ENCODE data around the gene CBX1. TPM values are rescaled to one million over a fixed set of nuclear protein-coding genes. Genes with fewer than 3 reads are reported as not detected.
A peak's percentile ranks its signal among the peaks of the same experiment; 100 is the strongest.

The CBX1 gene
- total and polyA plus RNA-seq, 5 donors from 2014 or later, result 13.9 to 22.7 (median 16.2) TPM

DNA sequence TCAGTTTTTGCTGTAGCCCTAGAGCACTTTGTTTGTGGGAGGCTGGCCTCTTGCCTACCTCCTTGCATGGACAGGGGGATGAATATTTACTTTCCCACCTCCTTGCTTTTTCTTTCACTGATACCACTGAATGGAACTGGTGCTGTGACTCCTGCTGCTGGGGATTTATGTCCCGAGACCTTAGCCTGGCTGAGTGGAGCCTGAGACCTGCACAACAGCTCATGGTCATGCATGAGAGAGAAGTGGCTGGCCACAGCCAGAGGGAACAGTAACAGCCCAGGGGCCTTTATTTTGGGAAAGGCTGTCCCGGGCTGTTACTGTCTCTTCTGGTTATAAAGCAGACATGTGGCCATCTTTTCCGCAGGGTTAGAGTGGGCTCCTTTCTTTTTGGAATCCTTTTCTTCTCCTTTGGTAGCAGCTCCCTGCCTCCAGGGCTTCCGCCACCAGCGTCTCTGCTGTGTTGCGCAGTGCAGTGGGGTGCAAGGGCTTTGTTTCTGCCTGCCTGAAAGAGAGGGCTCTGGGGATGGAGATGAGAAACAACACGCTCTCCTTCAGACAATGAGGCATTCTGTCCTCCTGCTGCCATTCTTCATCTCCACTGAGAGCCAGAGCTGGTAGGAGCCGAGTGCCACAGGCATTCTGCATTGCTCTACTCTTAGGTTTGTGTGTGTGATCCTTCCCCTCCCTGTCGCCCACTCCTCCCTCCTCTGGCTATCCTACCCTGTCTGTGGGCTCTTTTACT, 20.8 kb upstream of the CBX1 start:
- ATAC-seq (ENCODE audit: low read depth in 2 of 2) (no peak), DNase-seq (no peak)
- no peaks in the 10 kb centered on the region for H3K4me1 ChIP-seq (ENCODE audit: control insufficient read depth, insufficient read depth, low read length, poor library complexity, severe bottlenecking)
- peaks cover 0 to 5% (median 2%) of the 10 kb centered on the region in 4 donors for H3K4me1 Mint-ChIP-seq
- no peaks in the 10 kb centered on the region for H3K9me3 Mint-ChIP-seq
- H3K36me3 ChIP-seq (ENCODE audit: control insufficient read depth, insufficient read depth, low read length), result peaks cover 34% of the 10 kb centered on the region
- H3K4me3 ChIP-seq (ENCODE audit: low read depth, low read length), result no peak overlapping the region
- H3K9me3 ChIP-seq (ENCODE audit: control insufficient read depth in 2 of 2, low read length in 2 of 2), result no peaks in the 10 kb centered on the region
- H3K27ac ChIP-seq (ENCODE audit: insufficient read depth, low read length, poor library complexity, severe bottlenecking), result no peak overlapping the region
- no peaks in the 10 kb centered on the region for H3K27me3 Mint-ChIP-seq
- peaks cover 23% of the 10 kb centered on the region for H3K36me3 Mint-ChIP-seq
- H3K27me3 ChIP-seq (ENCODE audit: control insufficient read depth, insufficient read depth, low read length), result no peaks in the 10 kb centered on the region
- no peak overlapping the region for H3K4me3 Mint-ChIP-seq
- H3K27ac Mint-ChIP-seq, result peak overlapping the region in 1 of 3 donors; percentile 71

DNA sequence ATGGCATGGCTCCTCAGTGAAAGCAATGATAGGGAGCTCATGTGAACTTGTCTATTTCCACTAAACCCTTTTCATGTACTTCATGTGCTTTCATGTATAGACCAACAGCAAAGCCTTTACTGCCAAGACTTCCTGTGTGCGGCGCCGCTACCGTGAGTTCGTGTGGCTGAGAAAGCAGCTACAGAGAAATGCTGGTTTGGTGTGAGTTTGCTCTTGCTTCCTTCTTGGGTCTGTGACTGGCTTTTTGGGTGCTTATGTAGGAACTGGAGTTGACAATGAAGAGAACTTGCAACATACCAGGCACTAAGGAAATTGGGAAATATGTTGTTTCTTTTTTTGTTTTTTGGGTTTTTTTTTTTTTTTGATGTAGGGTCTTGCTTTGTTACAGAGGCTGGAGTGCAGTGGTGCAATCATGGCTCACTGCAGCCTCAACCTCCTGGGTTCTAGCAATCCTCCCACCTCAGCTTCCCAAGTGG, 12.0 kb upstream of the CBX1 start:
- peak overlapping the region; percentile 26 for H3K4me3 ChIP-seq (ENCODE audit: low read depth, low read length)
- no peaks in the 10 kb centered on the region for H3K36me3 Mint-ChIP-seq

DNA sequence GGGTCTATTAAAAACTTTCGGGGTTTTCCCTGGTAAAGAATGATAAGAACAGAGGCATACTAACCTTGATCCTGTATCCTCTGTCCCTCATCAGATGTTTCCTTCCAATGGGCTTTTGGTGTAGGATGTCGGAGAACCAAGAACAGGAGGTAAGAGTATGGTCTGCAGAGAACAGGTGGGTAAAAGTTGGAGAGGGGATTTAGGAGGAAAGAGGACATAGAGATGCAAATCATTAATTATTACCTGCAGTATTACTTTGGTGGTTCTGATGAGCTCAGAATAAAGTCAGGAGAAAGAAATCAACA, 10.6 kb upstream of the CBX1 start:
- Histone ChIP-seq H3K9me3 (ENCODE audit: control insufficient read depth in 2 of 2, low read length in 2 of 2) (no peaks in the 10 kb centered on the region), H3K36me3 (ENCODE audit: control insufficient read depth, insufficient read depth, low read length) (peaks cover 4% of the 10 kb centered on the region), H3K4me1 (ENCODE audit: control insufficient read depth, insufficient read depth, low read length, poor library complexity, severe bottlenecking) (peaks cover 37% of the 10 kb centered on the region), H3K27me3 (ENCODE audit: control insufficient read depth, insufficient read depth, low read length) (no peaks in the 10 kb centered on the region), H3K4me3 (ENCODE audit: low read depth, low read length) (no peak overlapping the region), H3K27ac (ENCODE audit: insufficient read depth, low read length, poor library complexity, severe bottlenecking) (peak overlapping the region; percentile 64)
- peaks cover 6% of the 10 kb centered on the region for H3K27me3 Mint-ChIP-seq
- DNase-seq (no peak), ATAC-seq (ENCODE audit: low read depth in 2 of 2) (no peak)
- H3K4me1 Mint-ChIP-seq, result peaks cover 29 to 58% (median 47%) of the 10 kb centered on the region in 4 donors
- peak overlapping the region; percentile 42 to 89 (median 76) for H3K27ac Mint-ChIP-seq
- H3K9me3 Mint-ChIP-seq, result no peaks in the 10 kb centered on the region
- peak overlapping the region in 2 of 4 donors; percentile 55 to 91 for H3K4me3 Mint-ChIP-seq
- H3K36me3 Mint-ChIP-seq, result no peaks in the 10 kb centered on the region

More for the DNA sequence above, 12.0 kb upstream of the CBX1 start:
- H3K27me3 ChIP-seq (ENCODE audit: control insufficient read depth, insufficient read depth, low read length), result no peaks in the 10 kb centered on the region
- DNase-seq, result peak; percentile 11 to 87 (median 66)
- peak overlapping the region; percentile 80 to 89 (median 83) for H3K27ac Mint-ChIP-seq
- H3K9me3 Mint-ChIP-seq, result no peaks in the 10 kb centered on the region
- ATAC-seq (ENCODE audit: low read depth in 2 of 2), result peak; percentile 90 to 93
- peaks cover 23 to 45% (median 39%) of the 10 kb centered on the region in 4 donors for H3K4me1 Mint-ChIP-seq
- peaks cover 30% of the 10 kb centered on the region for H3K4me1 ChIP-seq (ENCODE audit: control insufficient read depth, insufficient read depth, low read length, poor library complexity, severe bottlenecking)
- no peaks in the 10 kb centered on the region for H3K27me3 Mint-ChIP-seq
- peaks cover 11% of the 10 kb centered on the region for H3K36me3 ChIP-seq (ENCODE audit: control insufficient read depth, insufficient read depth, low read length)
- no peaks in the 10 kb centered on the region for H3K9me3 ChIP-seq (ENCODE audit: control insufficient read depth in 2 of 2, low read length in 2 of 2)
- H3K4me3 Mint-ChIP-seq, result peak overlapping the region; percentile 62 to 86 (median 72)
- H3K27ac ChIP-seq (ENCODE audit: insufficient read depth, low read length, poor library complexity, severe bottlenecking), result peak overlapping the region; percentile 64

DNA sequence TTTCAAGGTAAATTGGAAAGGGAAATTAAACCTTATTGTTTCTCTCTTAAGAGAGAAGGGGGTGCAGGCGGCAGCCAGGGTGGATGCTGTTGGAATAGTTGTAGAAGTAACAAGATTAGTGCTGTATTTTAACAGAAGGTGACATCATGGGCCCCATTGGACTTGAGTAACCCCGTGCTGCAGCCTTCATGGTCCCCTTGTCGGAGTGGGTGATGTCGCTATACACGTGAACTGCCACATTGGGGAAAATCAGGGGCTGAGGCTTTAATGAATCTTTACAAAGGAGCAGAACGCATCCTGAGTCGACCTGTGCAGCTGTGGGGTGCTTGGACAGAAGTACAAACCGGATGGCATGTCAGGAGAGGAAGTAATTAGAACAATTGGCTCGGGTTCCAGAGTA, 9.5 kb upstream of the CBX1 start:
- Mint-ChIP-seq H3K36me3 (no peaks in the 10 kb centered on the region), H3K4me1 (peaks cover 29 to 61% (median 50%) of the 10 kb centered on the region in 4 donors), H3K4me3 (peak overlapping the region in 3 of 4 donors; percentile 20 to 98 (median 62))

DNA sequence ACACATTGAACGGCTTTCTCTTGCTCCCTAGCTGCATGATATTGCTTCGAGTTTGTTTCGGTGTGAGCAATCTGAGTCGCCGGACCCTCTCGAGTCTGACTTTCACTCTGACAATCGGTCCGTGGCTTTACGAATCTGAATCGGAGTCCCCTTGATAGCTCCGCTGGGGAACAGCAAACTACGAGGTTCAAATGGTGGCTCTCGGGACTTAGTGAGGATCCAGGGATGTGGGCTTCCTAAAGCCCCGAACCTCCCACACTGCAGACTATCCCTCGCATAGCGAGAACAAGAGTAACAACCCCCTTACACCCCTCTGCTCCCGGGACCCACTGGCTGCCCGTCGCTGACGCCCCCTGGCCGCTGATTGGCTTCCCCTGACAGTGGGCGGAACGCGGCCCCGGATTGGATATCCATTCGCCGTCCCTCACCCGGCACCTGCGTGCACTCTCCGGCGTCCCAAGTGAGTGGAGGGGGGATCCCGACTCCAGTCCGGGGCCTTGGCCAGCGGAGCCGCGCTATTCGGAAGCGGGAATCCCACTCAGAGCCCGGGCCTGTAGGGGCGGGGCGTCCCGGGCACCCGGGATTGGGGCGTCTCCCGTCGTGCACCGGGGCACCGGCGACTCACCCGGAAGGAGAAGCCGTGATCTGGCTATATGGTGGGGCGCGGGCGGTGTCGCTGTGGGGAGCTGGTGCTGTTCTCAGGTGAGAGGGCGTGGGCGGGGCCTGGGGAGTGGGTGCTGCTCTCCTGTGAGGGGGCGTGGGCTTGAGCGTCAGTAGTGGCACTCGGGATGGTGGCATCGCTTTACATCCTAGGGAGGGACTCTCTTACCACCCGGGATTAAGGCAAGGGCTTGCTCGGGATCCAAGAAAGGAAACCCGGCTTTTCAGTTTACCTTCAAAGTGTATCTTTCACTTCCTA, 6.1 kb upstream of the CBX1 start, which contains the start of gene SNX11:
TSS of gene SNX11 (plus strand) at position 630 of the 919 bp plus-strand sequence. CDS start 4,278 bp downstream, outside the sequence.
- H3K36me3 Mint-ChIP-seq, result no peaks in the 10 kb centered on the region
- H3K4me3 Mint-ChIP-seq, result peak within 1 kb of the TSS; percentile 93 to 99 (median 98)
- H3K27ac ChIP-seq (ENCODE audit: insufficient read depth, low read length, poor library complexity, severe bottlenecking), result peak within 1 kb of the TSS; percentile 89
- no peaks in the 10 kb centered on the region for H3K36me3 ChIP-seq (ENCODE audit: control insufficient read depth, insufficient read depth, low read length)
- no peaks in the 10 kb centered on the region for H3K9me3 ChIP-seq (ENCODE audit: control insufficient read depth in 2 of 2, low read length in 2 of 2)
- H3K27me3 ChIP-seq (ENCODE audit: control insufficient read depth, insufficient read depth, low read length), result no peaks in the 10 kb centered on the region
- peak within 1 kb of the TSS; percentile 98 for H3K4me3 ChIP-seq (ENCODE audit: low read depth, low read length)
- H3K9me3 Mint-ChIP-seq, result no peaks in the 10 kb centered on the region
- ATAC-seq (ENCODE audit: low read depth in 2 of 2) (peak; percentile 91 to 94), DNase-seq (peak; percentile 94 to 98 (median 95))
- H3K27me3 Mint-ChIP-seq, result peaks cover 12% of the 10 kb centered on the region
- peaks cover 29 to 68% (median 45%) of the 10 kb centered on the region in 4 donors for H3K4me1 Mint-ChIP-seq
- peak within 1 kb of the TSS; percentile 96 to 97 (median 96) for H3K27ac Mint-ChIP-seq
- H3K4me1 ChIP-seq (ENCODE audit: control insufficient read depth, insufficient read depth, low read length, poor library complexity, severe bottlenecking), result peaks cover 31% of the 10 kb centered on the region

More for the DNA sequence above, 9.5 kb upstream of the CBX1 start:
- Histone ChIP-seq H3K4me1 (ENCODE audit: control insufficient read depth, insufficient read depth, low read length, poor library complexity, severe bottlenecking) (peaks cover 43% of the 10 kb centered on the region), H3K36me3 (ENCODE audit: control insufficient read depth, insufficient read depth, low read length) (no peaks in the 10 kb centered on the region), H3K27me3 (ENCODE audit: control insufficient read depth, insufficient read depth, low read length) (no peaks in the 10 kb centered on the region), H3K4me3 (ENCODE audit: low read depth, low read length) (no peak overlapping the region), H3K9me3 (ENCODE audit: control insufficient read depth in 2 of 2, low read length in 2 of 2) (no peaks in the 10 kb centered on the region), H3K27ac (ENCODE audit: insufficient read depth, low read length, poor library complexity, severe bottlenecking) (peak overlapping the region; percentile 15)
- Mint-ChIP-seq H3K27me3 (peaks cover 6% of the 10 kb centered on the region), H3K9me3 (no peaks in the 10 kb centered on the region), H3K27ac (peak overlapping the region; percentile 73 to 89 (median 89))
- ATAC-seq (ENCODE audit: low read depth in 2 of 2), result no peak
- DNase-seq, result no peak

DNA sequence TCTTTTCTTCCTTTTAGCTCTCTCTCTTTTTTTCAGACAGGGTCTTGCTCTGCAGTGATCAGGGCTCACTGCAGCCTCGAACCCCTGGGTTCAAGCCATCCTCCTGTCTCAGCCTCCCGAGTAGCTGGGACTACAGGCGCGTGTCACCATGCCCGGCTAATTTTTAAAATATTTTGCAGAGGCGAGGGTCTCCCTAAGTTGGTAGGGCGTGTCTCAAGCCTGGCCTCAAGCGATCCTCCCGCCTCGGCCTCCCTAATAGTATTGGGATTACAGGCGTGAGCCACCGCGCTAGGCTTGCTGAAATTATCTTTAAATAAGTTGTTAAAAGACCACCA, 5.5 kb upstream of the CBX1 start:
- Mint-ChIP-seq H3K27me3 (peaks cover 12% of the 10 kb centered on the region), H3K4me3 (peak overlapping the region; percentile 93 to 99 (median 98)), H3K4me1 (peaks cover 25 to 66% (median 39%) of the 10 kb centered on the region in 4 donors), H3K9me3 (no peaks in the 10 kb centered on the region), H3K27ac (peak overlapping the region in 2 of 3 donors; percentile 96), H3K36me3 (no peaks in the 10 kb centered on the region)
- peaks cover 27% of the 10 kb centered on the region for H3K4me1 ChIP-seq (ENCODE audit: control insufficient read depth, insufficient read depth, low read length, poor library complexity, severe bottlenecking)
- no peaks in the 10 kb centered on the region for H3K36me3 ChIP-seq (ENCODE audit: control insufficient read depth, insufficient read depth, low read length)
- H3K27ac ChIP-seq (ENCODE audit: insufficient read depth, low read length, poor library complexity, severe bottlenecking), result peak overlapping the region; percentile 89
- no peaks in the 10 kb centered on the region for H3K27me3 ChIP-seq (ENCODE audit: control insufficient read depth, insufficient read depth, low read length)
- no peak for ATAC-seq (ENCODE audit: low read depth in 2 of 2)
- H3K9me3 ChIP-seq (ENCODE audit: control insufficient read depth in 2 of 2, low read length in 2 of 2), result no peaks in the 10 kb centered on the region
- H3K4me3 ChIP-seq (ENCODE audit: low read depth, low read length), result peak overlapping the region; percentile 98
- DNase-seq, result no peak

DNA sequence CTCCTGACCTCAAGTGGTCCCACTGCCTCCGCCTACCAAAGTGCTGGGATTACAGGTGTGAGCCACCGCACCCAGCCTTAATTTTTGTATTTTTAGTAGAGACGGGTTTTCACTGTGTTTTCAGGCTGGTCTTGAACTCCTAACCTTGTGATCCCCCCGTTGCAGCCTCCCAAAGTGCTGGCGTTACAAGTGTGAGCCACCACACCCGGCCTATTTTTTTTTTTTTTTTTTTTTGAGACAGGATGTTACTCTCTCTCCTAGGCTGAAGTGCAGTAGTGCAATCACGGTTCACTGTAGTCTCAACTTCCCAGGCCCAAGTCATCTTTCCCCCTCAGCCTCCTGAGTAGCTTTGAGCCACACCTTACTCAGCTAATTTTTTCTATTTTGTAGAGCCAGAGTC, 3.2 kb upstream of the CBX1 start:
- no peak for ATAC-seq (ENCODE audit: low read depth in 2 of 2)
- peak in 1 of 3 donors; percentile 52 for DNase-seq
- H3K27me3 ChIP-seq (ENCODE audit: control insufficient read depth, insufficient read depth, low read length), result no peaks in the 10 kb centered on the region
- H3K4me1 Mint-ChIP-seq, result peaks cover 16 to 64% (median 35%) of the 10 kb centered on the region in 4 donors
- peaks cover 12% of the 10 kb centered on the region for H3K27me3 Mint-ChIP-seq
- no peak overlapping the region for H3K27ac Mint-ChIP-seq
- no peaks in the 10 kb centered on the region for H3K9me3 Mint-ChIP-seq
- H3K4me3 ChIP-seq (ENCODE audit: low read depth, low read length), result no peak overlapping the region
- H3K9me3 ChIP-seq (ENCODE audit: control insufficient read depth in 2 of 2, low read length in 2 of 2), result no peaks in the 10 kb centered on the region
- peak overlapping the region in 3 of 4 donors; percentile 36 to 84 (median 53) for H3K4me3 Mint-ChIP-seq
- H3K36me3 Mint-ChIP-seq, result no peaks in the 10 kb centered on the region
- H3K27ac ChIP-seq (ENCODE audit: insufficient read depth, low read length, poor library complexity, severe bottlenecking), result no peak overlapping the region
- peaks cover 31% of the 10 kb centered on the region for H3K4me1 ChIP-seq (ENCODE audit: control insufficient read depth, insufficient read depth, low read length, poor library complexity, severe bottlenecking)
- no peaks in the 10 kb centered on the region for H3K36me3 ChIP-seq (ENCODE audit: control insufficient read depth, insufficient read depth, low read length)

Measured in CD4-positive, CD25-positive, alpha-beta regulatory T cell (primary cell).